NCI-H128 (cell line): ENCODE results near the gene SCN3B.
"Not testable (repeated sequence)": the region's sequence is repeated elsewhere in the genome, so short reads cannot be mapped to it uniquely, and the experiment has no call there.

ENCODE experiments used
- DNase-seq: peaks from one replicate; lab custom pipeline; 2025; ENCODE audit not compliant: unreplicated experiment; lab: John Stamatoyannopoulos, UW

The SCN3B gene, protein sequence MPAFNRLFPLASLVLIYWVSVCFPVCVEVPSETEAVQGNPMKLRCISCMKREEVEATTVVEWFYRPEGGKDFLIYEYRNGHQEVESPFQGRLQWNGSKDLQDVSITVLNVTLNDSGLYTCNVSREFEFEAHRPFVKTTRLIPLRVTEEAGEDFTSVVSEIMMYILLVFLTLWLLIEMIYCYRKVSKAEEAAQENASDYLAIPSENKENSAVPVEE

DNA sequence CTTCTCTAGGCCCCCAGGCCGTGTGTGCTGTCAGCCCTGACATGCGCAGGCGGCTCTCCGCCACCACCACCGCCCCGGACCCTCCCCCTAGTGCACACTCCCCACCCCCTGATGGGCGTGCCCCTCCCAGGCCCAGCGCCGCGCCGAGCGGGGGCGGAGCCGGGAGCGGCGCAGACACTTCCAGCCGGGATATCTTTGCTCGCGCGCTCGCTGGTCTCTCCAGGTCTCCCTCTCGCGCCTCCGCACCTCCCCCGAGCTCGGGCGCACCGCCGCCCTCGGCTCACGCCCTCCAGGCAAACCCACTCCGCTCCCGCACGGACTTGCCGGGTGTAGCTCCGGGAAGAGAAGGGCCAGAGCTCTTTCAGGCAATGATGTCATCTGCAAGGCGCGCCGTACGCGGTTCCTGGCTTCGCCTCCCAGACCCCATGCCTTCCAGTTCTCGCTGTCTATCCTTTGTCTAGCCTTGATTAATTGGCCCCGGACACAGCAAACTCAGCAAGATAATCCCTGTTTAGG is at the start of gene SCN3B:
TSS of gene SCN3B (minus strand) at position 59 of the 516 bp plus-strand sequence. CDS start 823 bp downstream, outside the sequence.
- peak; percentile 41 for DNase-seq

DNA sequence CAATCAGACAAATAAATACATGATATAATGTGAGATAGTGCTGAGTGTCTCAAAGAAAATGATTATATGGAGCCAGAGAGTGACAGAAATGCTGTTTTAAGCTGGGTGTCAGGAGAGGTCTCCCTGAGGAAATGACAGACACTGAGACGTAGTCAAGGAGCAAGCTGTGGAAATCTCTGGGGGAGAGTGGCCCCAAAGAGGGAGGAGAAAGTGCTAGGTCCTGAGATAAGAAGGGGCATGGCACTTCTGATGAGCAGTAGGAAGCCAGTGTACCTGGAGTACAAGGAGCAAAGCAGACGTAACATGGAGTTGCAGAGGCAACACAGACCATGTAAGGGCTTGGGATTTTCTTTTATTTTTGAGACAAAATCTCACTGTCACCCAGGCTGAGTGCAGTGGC is 48.3 kb upstream of the SCN3B start:
- DNase-seq, result no peak

DNA sequence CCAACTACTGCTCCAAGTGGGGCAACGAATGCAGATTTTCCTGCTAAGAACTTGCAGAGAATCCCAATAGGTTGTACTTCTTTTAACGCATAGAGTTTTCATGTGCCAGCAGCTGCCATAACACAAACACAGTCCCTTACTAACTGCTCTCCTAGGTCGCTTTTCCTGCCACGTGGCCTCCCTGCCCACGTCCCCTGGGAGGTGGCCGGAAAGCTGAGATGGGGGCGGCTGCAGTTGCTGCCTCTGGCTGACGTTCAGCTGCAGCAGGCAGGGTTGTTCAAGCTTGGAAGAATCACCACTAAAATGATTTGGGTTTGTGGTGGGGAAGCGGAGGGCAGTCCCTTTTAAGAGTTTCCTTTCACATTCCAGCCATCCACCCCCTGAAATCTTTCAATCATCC is 47.7 kb upstream of the SCN3B start:
- no peak for DNase-seq

DNA sequence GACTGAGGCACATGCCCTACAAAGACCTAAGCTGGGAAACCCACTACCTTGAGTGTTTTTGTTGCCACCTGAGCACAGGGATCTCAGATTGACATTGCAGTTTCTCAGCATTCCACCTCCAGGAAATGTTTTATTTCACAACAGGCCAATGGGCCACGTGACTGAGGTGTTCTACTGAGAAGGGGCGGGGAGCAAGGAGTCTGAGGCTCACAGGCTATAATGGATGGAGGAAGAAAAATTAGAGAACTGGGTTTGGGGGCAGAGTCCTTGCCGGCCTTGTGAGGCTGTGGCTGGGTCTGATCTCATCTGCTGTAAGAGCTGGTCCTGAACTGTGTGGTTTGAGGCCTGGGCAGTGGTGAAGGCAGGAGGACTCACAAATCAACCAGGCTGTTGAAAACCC is 46.3 kb upstream of the SCN3B start:
- DNase-seq, result no peak

- no peak for DNase-seq
These were observed 44.2 kb upstream of the SCN3B start for GRCh38 chr11:123698546-123699127.

DNA sequence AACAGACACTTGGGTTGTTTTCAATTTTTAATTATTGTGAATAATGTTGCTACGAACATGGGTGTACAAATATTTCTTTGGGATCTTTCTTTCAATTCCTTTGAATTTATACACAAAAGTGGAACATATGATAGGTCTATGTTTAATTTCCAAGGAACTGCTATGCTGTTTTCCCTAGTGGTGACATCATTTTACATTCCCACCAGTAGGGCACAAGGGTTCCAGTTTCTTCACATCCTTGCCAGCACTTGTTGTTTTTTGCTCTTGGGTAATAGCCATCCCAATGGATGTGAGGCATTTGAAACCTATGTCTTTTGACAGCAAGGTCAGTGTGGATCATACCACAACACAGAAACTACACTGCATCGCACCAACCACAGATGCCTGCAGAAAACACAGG is 41.8 kb upstream of the SCN3B start:
- DNase-seq, result no peak

DNA sequence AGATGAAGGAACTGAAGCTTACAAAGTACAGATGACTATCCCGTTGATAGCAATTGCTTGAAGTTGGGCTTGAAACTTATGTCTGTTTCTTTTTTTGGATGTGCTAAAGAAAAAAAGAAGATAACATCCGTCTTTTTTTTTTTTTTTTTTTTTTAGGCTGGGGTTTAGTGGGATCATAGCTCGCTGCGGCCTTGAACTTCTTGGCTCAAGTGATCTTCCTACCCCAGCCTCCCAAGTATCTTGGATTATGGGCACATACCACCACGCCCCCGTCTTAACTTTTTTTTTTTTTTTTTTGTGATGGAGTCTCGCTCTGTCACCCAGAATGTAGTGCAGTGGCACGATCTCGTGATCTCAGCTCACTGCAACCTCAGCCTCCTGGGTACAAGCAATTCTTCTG is 40.8 kb upstream of the SCN3B start:
- no peak for DNase-seq

GRCh38 chr11:123694551-123694950 is 40.1 kb upstream of the SCN3B start:
- DNase-seq, result no peak

GRCh38 chr11:123692961-123693360 is 38.5 kb upstream of the SCN3B start:
- DNase-seq, result no peak

DNA sequence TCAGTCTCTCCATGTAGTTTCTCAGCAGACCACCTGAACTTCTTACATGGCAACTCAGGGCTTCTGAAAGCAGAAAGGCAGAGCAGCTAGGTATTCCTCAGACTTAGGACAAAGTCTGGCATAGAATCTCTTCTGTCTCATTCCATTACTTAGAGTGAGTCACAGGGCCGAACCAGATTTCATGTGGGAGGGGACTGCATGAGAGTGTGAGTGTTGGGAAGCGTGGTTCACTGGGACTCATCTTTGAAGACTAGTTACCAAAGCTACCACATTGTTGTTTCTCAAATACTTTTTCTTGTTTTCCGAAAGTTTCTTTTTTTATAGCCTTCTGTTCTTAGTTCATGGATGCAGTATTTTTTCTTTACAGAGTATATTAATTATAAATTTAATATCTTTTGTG is 36.1 kb upstream of the SCN3B start:
- no peak for DNase-seq

GRCh38 chr11:123684601-123685000 is 30.2 kb upstream of the SCN3B start:
- DNase-seq, result no peak

GRCh38 chr11:123683428-123684170 is 29.2 kb upstream of the SCN3B start:
- no peak for DNase-seq

- DNase-seq, result no peak
These were observed 28.4 kb upstream of the SCN3B start for GRCh38 chr11:123682696-123683410.

- DNase-seq, result no peak
These were observed 26.6 kb upstream of the SCN3B start for GRCh38 chr11:123681030-123681429.

- no peak for DNase-seq
These were observed 23.8 kb upstream of the SCN3B start for GRCh38 chr11:123678246-123678645.

- no peak for DNase-seq
These were observed 23.1 kb upstream of the SCN3B start for GRCh38 chr11:123677510-123677909.

- DNase-seq, result no peak
These were observed 19.9 kb upstream of the SCN3B start for GRCh38 chr11:123674297-123674696.

GRCh38 chr11:123672568-123672967 is 18.1 kb upstream of the SCN3B start:
- DNase-seq, result no peak

DNA sequence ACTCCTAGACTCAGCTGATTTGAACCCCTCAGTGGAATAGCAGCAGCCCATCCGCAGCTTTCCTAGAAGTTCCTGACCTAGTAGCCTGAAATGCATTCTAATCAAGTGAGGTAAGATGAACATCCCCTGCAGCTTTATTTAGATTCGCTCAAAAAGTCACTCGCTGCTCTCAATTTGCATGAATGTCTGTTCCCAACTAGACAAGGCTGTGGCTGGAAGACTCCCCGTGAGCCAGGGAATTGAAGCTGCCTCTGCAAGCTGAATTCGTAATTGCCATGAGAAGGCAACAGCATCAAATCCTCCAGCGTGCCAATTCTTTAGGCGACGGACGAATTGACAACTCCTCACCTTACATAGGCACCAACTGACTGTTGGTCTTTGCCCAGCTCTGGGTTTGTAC is 17.1 kb upstream of the SCN3B start:
- DNase-seq, result no peak

GRCh38 chr11:123670081-123670480 is 15.7 kb upstream of the SCN3B start:
- no peak for DNase-seq

- DNase-seq, result no peak
These were observed 10.9 kb upstream of the SCN3B start for GRCh38 chr11:123665306-123665705.

DNA sequence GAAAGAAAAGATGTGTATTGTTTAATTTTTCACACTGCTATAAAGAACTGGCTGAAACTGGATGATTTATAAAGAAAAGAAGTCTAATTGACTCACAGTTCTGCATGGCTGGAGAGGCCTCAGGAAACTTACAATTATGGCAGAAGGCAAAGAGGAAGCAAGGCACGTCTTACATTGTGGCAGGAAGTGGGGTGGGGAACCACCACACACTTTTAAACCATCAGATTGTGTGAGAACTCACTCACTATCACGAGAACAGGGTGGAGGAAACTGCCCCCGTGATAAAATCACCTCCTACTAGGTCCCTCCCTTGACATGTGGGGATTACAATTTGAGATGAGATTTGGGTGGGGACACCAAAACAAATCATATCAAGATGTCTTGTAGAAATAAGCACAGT is 5.5 kb upstream of the SCN3B start:
- DNase-seq, result not testable (repeated sequence)
